HepG2 (cell line): ENCODE results near the gene CXCR5. TPM values are rescaled to one million over a fixed set of nuclear protein-coding genes. Genes with fewer than 3 reads are reported as not detected.

Experiments used
- ATAC-seq: fragments of 200-7000 bp; cut with Tn5 transposase; 3 replicates; pipeline ENCODE4 v1.9.1; 2020; ENCODE audit warnings: mild to moderate bottlenecking, moderate library complexity
- BruUV-seq: library from RNA; stranded (reverse); fragments of 400-500 nt; replicated peaks from 2 replicates; lab custom pipeline; 2021; lab: Mats Ljungman, UMichigan
- CTCF ChIA-PET: fragments of 300-600 bp; formaldehyde crosslinking; extraction: SDS; loops from one replicate; lab custom pipeline; 2021; ENCODE audit warnings: low total read pairs, inconsistent platforms, low intra/inter-chr PET ratio; lab: Yijun Ruan, JAX
- POLR2A ChIA-PET: fragments of 350-600 bp; sonication (Branson Sonifier 250); formaldehyde crosslinking; loops from one replicate; lab custom pipeline; 2020; ENCODE audit warnings: antibody characterized with exemption, inconsistent platforms; lab: Yijun Ruan, JAX
- DNase-seq: peaks from one replicate; pipeline ENCODE4 v3.0.0-alpha.2; 2015; ENCODE audit warnings: low spot score
- FAIRE-seq: peaks from 3 replicates; lab custom pipeline; 2011; peaks lifted over from hg19 to GRCh38; lab: Jason Lieb, UNC
- H2AFZ ChIP-seq: one replicate; pipeline ENCODE4 v1.6.1; 2011; ENCODE audit warnings: low read length, inconsistent platforms
- H3K27ac ChIP-seq: fragments of 300-600 bp; 3 replicates; pipeline ENCODE4 v1.8.0; 2011; ENCODE audit warnings: mixed run types, mild to moderate bottlenecking, mixed read lengths, low read length, inconsistent platforms; ENCODE audit not compliant: insufficient read depth; ENCODE audit errors: extremely low read length
- H3K27me3 ChIP-seq, 2 experiments: fragments of 200-600 bp in 1 of 2; 2 replicates in 1 of 2; 3 replicates in 1 of 2; pipeline versions ENCODE4 v1.6.0 to v1.8.0; 2011; ENCODE audit warnings: low read length in 2 of 2, mild to moderate bottlenecking in 2 of 2, moderate library complexity in 2 of 2, inconsistent platforms in 1 of 2; ENCODE audit not compliant: insufficient read depth in 2 of 2, control insufficient read depth in 1 of 2
- H3K36me3 ChIP-seq, 2 experiments: fragments of 200-600 bp in 1 of 2; replicated peaks in 1 of 2; 2 replicates in 1 of 2; 3 replicates in 1 of 2; pipeline versions ENCODE4 v1.5.1 to v1.8.0; 2011; ENCODE audit warnings: low read length in 2 of 2, inconsistent platforms in 1 of 2; ENCODE audit not compliant: insufficient read depth in 2 of 2, control insufficient read depth in 1 of 2
- H3K4me1 ChIP-seq: 2 replicates; pipeline ENCODE4 v1.5.1; 2012; ENCODE audit warnings: low read length, inconsistent platforms; ENCODE audit not compliant: insufficient read depth
- H3K4me2 ChIP-seq: 2 replicates; pipeline ENCODE4 v1.6.0; 2011; ENCODE audit warnings: low read depth, low read length, inconsistent platforms
- H3K4me3 ChIP-seq, 3 experiments: fragments of 200-600 bp in 1 of 3; sonication (generic), shearing (Covaris generic) in 1 of 3; replicated peaks in 1 of 3; 2 replicates each; pipeline ENCODE4 v1.5.1; 2011 to 2016; ENCODE audit warnings: low read length in 3 of 3, inconsistent platforms in 2 of 3, low read depth in 2 of 3, mild to moderate bottlenecking in 2 of 3, control low read depth in 1 of 3, mixed read lengths in 1 of 3; ENCODE audit not compliant: insufficient read depth in 1 of 3
- H3K79me2 ChIP-seq: one replicate; pipeline ENCODE4 v1.6.1; 2011; ENCODE audit warnings: low read length, inconsistent platforms; ENCODE audit not compliant: insufficient read depth
- H3K9ac ChIP-seq: 2 replicates; pipeline ENCODE4 v1.6.0; 2011; ENCODE audit warnings: mild to moderate bottlenecking, low read depth, low read length, inconsistent platforms; ENCODE audit not compliant: insufficient read depth
- H3K9me3 ChIP-seq: 2 replicates; pipeline ENCODE4 v1.5.1; 2012; ENCODE audit warnings: mild to moderate bottlenecking, low read length
- H4K20me1 ChIP-seq: 2 replicates; pipeline ENCODE4 v1.6.0; 2011; ENCODE audit warnings: inconsistent platforms, mild to moderate bottlenecking, low read length, moderate library complexity; ENCODE audit not compliant: insufficient read depth
- CSRNP2 ChIP-seq: sonication (generic); formaldehyde crosslinking; conservative IDR thresholded peaks from 2 replicates; pipeline ENCODE4 v1.8.0; 2022; ENCODE audit warnings: low read depth, missing genetic modification reagents
- JDP2 ChIP-seq: sonication (generic); formaldehyde crosslinking; IDR thresholded peaks from 2 replicates; pipeline ENCODE4 v1.8.1; 2022; ENCODE audit warnings: missing genetic modification reagents, borderline replicate concordance
- MTA3 ChIP-seq: sonication (generic); formaldehyde crosslinking; IDR thresholded peaks from 2 replicates; pipeline ENCODE4 v1.4.0; 2020; ENCODE audit warnings: missing genetic modification reagents
- MYC ChIP-seq: sonication (generic); formaldehyde crosslinking; IDR thresholded peaks from 2 replicates; pipeline ENCODE4 v1.9.0; 2021; ENCODE audit warnings: missing genetic modification reagents, borderline replicate concordance
- RARA ChIP-seq: IDR thresholded peaks from 2 replicates; pipeline ENCODE4 v1.6.1; 2016; ENCODE audit warnings: missing genetic modification reagents, missing compliant biosample characterization
- SOX6 ChIP-seq, 2 experiments: fragments of 450-650 bp in 1 of 2; sonication (generic) in 1 of 2; formaldehyde crosslinking in 1 of 2; IDR thresholded peaks; 2 replicates each; pipeline versions ENCODE4 v1.4.0 to v1.6.1; 2017 to 2020; ENCODE audit warnings: antibody characterized with exemption in 1 of 2, mild to moderate bottlenecking in 1 of 2, missing genetic modification reagents in 1 of 2
- U2AF1 ChIP-seq: fragments of 200-400 bp; formaldehyde crosslinking; optimal IDR thresholded peaks from 2 replicates; pipeline ENCODE3; 2017; ENCODE audit warnings: mild to moderate bottlenecking, low read depth, low read length
- ZMAT3 ChIP-seq: sonication (generic); formaldehyde crosslinking; conservative IDR thresholded peaks from 2 replicates; pipeline ENCODE4 v1.7.0; 2021; ENCODE audit warnings: missing genetic modification reagents
- ZNF251 ChIP-seq: sonication (generic); formaldehyde crosslinking; IDR thresholded peaks from 2 replicates; pipeline ENCODE4 v1.9.0; 2021; ENCODE audit warnings: mild to moderate bottlenecking, missing genetic modification reagents
- ZNF496 ChIP-seq: sonication (generic); formaldehyde crosslinking; IDR thresholded peaks from 2 replicates; pipeline ENCODE4 v1.8.1; 2023; ENCODE audit warnings: mild to moderate bottlenecking, moderate library complexity, missing genetic modification reagents; ENCODE audit not compliant: insufficient replicate concordance
- ZNF549 ChIP-seq: sonication (generic); formaldehyde crosslinking; IDR thresholded peaks from 2 replicates; pipeline ENCODE4 v1.5.0; 2020; ENCODE audit warnings: missing genetic modification reagents
- WGBS: methylation state at CpG from one replicate; pipeline ENCODE4 v1.1.6; 2017; ENCODE audit warnings: low lambda C conversion rate; 5-methylcytosine and 5-hydroxymethylcytosine counted together
- in situ Hi-C: cut with HindIII; loops from 2 replicates; pipeline ENCODE4 v1.10.0; 2017; ENCODE audit warnings: low pct_unique_long_range_greater_than_20kb; ENCODE audit not compliant: extremely low pct_ligation_motif_present
- intact Hi-C: fragments of 100-400 bp; cut with micrococcal nuclease; formaldehyde crosslinking; loops from one replicate; pipeline ENCODE4 v1.10.0; 2022; ENCODE audit not compliant: unreplicated experiment
- polyA plus RNA-seq, 8 experiments: library from polyadenylated mRNA; depleted of rRNA in 3 of 8; stranded (reverse) in 7 of 8; unstranded in 1 of 8; fragments of >200 nt; fragmentation: Illumina TruSeq in 4 of 8; extraction: Trizol in 4 of 8; gene quantifications; 2 replicates each; pipeline versions ENCODE4 v1.2.1 to v1.2.3, GENCODE V29; 2011 to 2016; ENCODE audit warnings: low read depth in 4 of 8, missing spikeins in 1 of 8, mixed read lengths in 1 of 8; ENCODE audit not compliant: insufficient read depth in 1 of 8
- total RNA-seq, 5 experiments: library from RNA; depleted of rRNA; stranded (reverse); fragments of >200 nt; fragmentation: Illumina TruSeq; extraction: Trizol; gene quantifications; 2 replicates each; pipeline ENCODE4 v1.2.3, GENCODE V29; 2016; ENCODE audit warnings: low read depth in 1 of 5

CXCR5 gene
- total and polyA plus RNA-seq, 2 of the 13 experiments (the other 11 are each of a cell fraction or from before 2014, with no cell fraction given), result not detected

- no peak for FAIRE-seq
- POLR2A ChIA-PET, result no interaction called here
- Histone ChIP-seq H3K9ac (no peak overlapping the region), H3K79me2 (no peaks in the 10 kb centered on the region), H4K20me1 (no peaks in the 10 kb centered on the region), H3K27me3 (no peaks in the 10 kb centered on the region), H3K4me2 (no peak overlapping the region), H3K27ac (no peak overlapping the region), H3K9me3 (no peaks in the 10 kb centered on the region), H3K36me3 (no peaks in the 10 kb centered on the region), H3K4me1 (peaks cover 31% of the 10 kb centered on the region), H2AFZ (no peak overlapping the region), H3K4me3 (no peak overlapping the region)
- intact Hi-C loops, result no loop called here
- CTCF ChIA-PET, result no interaction called here
- in situ Hi-C loops, result no loop called here
- WGBS, result 49% methylated on average over 8 of the region's 8 CpGs
- no TSS peak for BruUV-seq
- TF ChIP-seq ZNF251 (CRISPR knock-in tag), result no peak
- TF ChIP-seq U2AF1, result no peak
- no peak for TF ChIP-seq JDP2 (CRISPR knock-in tag)
- no peak for TF ChIP-seq MYC (CRISPR knock-in tag)
- TF ChIP-seq ZNF496 (CRISPR knock-in tag), result no peak
- no peak for TF ChIP-seq MTA3
- TF ChIP-seq SOX6 (IDR thresholded peaks at IDR 0.05), result no peak
- TF ChIP-seq SOX6 (CRISPR knock-in tag; IDR thresholded peaks at IDR 0.05), result no peak
- TF ChIP-seq ZNF549 (CRISPR knock-in tag), result no peak
- TF ChIP-seq ZMAT3 (CRISPR knock-in tag), result no peak
- ATAC-seq, result no peak
- DNase-seq, result no peak
Observed at GRCh38 chr11:118837868-118838267, 45.8 kb upstream of the CXCR5 start.

- 17% methylated on average over 4 of the region's 4 CpGs for WGBS
- intact Hi-C loops (no loop called here), in situ Hi-C loops (no loop called here)
- H3K9ac ChIP-seq, result no peak overlapping the region
- H3K9me3 ChIP-seq, result no peaks in the 10 kb centered on the region
- FAIRE-seq, result no peak
- ChIA-PET POLR2A (interaction anchor here (1.2 kb wide), 1 partner anchor 46 kb away, joined by 3 read pairs; no protein-coding TSS in a partner anchor), CTCF (no interaction called here)
- ATAC-seq, result no peak
- no peaks in the 10 kb centered on the region for H3K27me3 ChIP-seq
- H2AFZ ChIP-seq, result no peak overlapping the region
- no peaks in the 10 kb centered on the region for H3K79me2 ChIP-seq
- H3K4me1 ChIP-seq, result peaks cover 31% of the 10 kb centered on the region
- no TSS peak for BruUV-seq
- no peak for DNase-seq
- no peak overlapping the region for H3K4me2 ChIP-seq
- no peaks in the 10 kb centered on the region for H4K20me1 ChIP-seq
- TF ChIP-seq RARA (CRISPR knock-in tag), result peak; percentile 52; the same call in 1 of the 2 replicates
- TF ChIP-seq CSRNP2 (CRISPR knock-in tag), result no peak
- H3K27ac ChIP-seq, result no peak overlapping the region
- H3K4me3 ChIP-seq, result no peak overlapping the region
- no peaks in the 10 kb centered on the region for H3K36me3 ChIP-seq
Observed at GRCh38 chr11:118838905-118839553, 44.7 kb upstream of the CXCR5 start.
